Stimulated activated CD8-positive, alpha-beta memory T cell treated with anti-CD3 and anti-CD28 coated beads, Interleukin-2, amount 100 ng/mL, for 1 hour (primary cell): ENCODE measurements around the gene PCARE.
"Not testable (repeated sequence)": the region's sequence is repeated elsewhere in the genome, so short reads cannot be mapped to it uniquely, and the experiment has no call there.

Experiments used
- DNase-seq, 2 donors: peaks; one replicate each; pipeline ENCODE4 v3.0.0-alpha.2; 2020; ENCODE audit warnings: low read depth in 2 of 2

Gene PCARE

GRCh38 chr2:29097569-29097968, 23.2 kb upstream of the PCARE start:
- DNase-seq = no peak

GRCh38 chr2:29096969-29097368, 22.6 kb upstream of the PCARE start:
- no peak for DNase-seq

- not testable (repeated sequence) for DNase-seq
These were observed 16.0 kb upstream of the PCARE start for GRCh38 chr2:29090311-29090710.

- no peak for DNase-seq
These were observed 10.2 kb upstream of the PCARE start for GRCh38 chr2:29084554-29084953.

GRCh38 chr2:29082804-29083495, 8.6 kb upstream of the PCARE start:
- no peak for DNase-seq

GRCh38 chr2:29080886-29081743, 6.8 kb upstream of the PCARE start:
- DNase-seq = no peak

GRCh38 chr2:29079887-29080286, 5.6 kb upstream of the PCARE start:
- DNase-seq = no peak

- DNase-seq = no peak
These were observed 1.8 kb upstream of the PCARE start for GRCh38 chr2:29075894-29076705.

- DNase-seq = no peak
These were observed 390 bp downstream of the PCARE start for GRCh38 chr2:29073933-29074332.

GRCh38 chr2:29072971-29073725, 1.2 kb downstream of the PCARE start:
- no peak for DNase-seq

- DNase-seq = no peak
These were observed 2.1 kb downstream of the PCARE start for GRCh38 chr2:29072251-29072650.

- no peak for DNase-seq
These were observed 3.0 kb downstream of the PCARE start for GRCh38 chr2:29071032-29071975.

GRCh38 chr2:29070526-29070925, 3.8 kb downstream of the PCARE start:
- DNase-seq = no peak

- no peak for DNase-seq
These were observed 5.8 kb downstream of the PCARE start for GRCh38 chr2:29068513-29068912.

GRCh38 chr2:29066997-29067605, 7.2 kb downstream of the PCARE start:
- no peak for DNase-seq

GRCh38 chr2:29066271-29066860, 8.0 kb downstream of the PCARE start:
- DNase-seq = no peak

GRCh38 chr2:29065068-29065811, 9.1 kb downstream of the PCARE start:
- DNase-seq = no peak

GRCh38 chr2:29064746-29065067, 9.6 kb downstream of the PCARE start:
- no peak for DNase-seq

- DNase-seq = no peak
These were observed 10.0 kb downstream of the PCARE start for GRCh38 chr2:29064346-29064715.
